DND-41 (cell line): ENCODE results near the gene ARF1.

Experiments
- ATAC-seq: fragments of 200-7000 bp; cut with Tn5 transposase; 3 replicates; pipeline ENCODE4 v1.9.1; 2021; ENCODE audit warnings: low read depth; ENCODE audit not compliant: insufficient read depth
- DNase-seq: peaks from one replicate; pipeline ENCODE4 v3.0.0-alpha.2; 2020
- H2AFZ ChIP-seq: 2 replicates; pipeline ENCODE4 v1.6.0; 2012; ENCODE audit warnings: low read depth, low read length
- H3K27ac ChIP-seq: 2 replicates; pipeline ENCODE4 v1.5.1; 2012; ENCODE audit warnings: low read length, inconsistent platforms
- H3K27me3 ChIP-seq: fragments of 200-600 bp; sonication (generic); 2 replicates; pipeline ENCODE4 v1.6.0; 2012; ENCODE audit warnings: low read length, mild to moderate bottlenecking, inconsistent platforms; ENCODE audit not compliant: insufficient read depth, poor library complexity
- H3K36me3 ChIP-seq: 2 replicates; pipeline ENCODE4 v1.5.1; 2012; ENCODE audit warnings: low read length, inconsistent platforms; ENCODE audit not compliant: insufficient read depth
- H3K4me1 ChIP-seq: 2 replicates; pipeline ENCODE4 v1.5.1; 2012; ENCODE audit warnings: mild to moderate bottlenecking, low read length; ENCODE audit not compliant: insufficient read depth
- H3K4me2 ChIP-seq: 2 replicates; pipeline ENCODE4 v1.6.0; 2012; ENCODE audit warnings: mild to moderate bottlenecking, moderate library complexity, low read length, inconsistent platforms; ENCODE audit not compliant: insufficient read depth
- H3K4me3 ChIP-seq, 2 experiments: fragments of 200-600 bp in 1 of 2; shearing (Covaris generic) in 1 of 2; 2 replicates each; pipeline ENCODE4 v1.5.1; 2012 to 2016; ENCODE audit warnings: inconsistent platforms in 2 of 2, low read length in 2 of 2, mild to moderate bottlenecking in 2 of 2, low read depth in 1 of 2, moderate library complexity in 1 of 2
- H3K79me2 ChIP-seq: 2 replicates; pipeline ENCODE4 v1.6.0; 2012; ENCODE audit warnings: low read length, inconsistent platforms; ENCODE audit not compliant: insufficient read depth
- H3K9ac ChIP-seq: 2 replicates; pipeline ENCODE4 v1.6.0; 2012; ENCODE audit warnings: low read depth, mild to moderate bottlenecking, inconsistent platforms, low read length, moderate library complexity
- H3K9me3 ChIP-seq: 2 replicates; pipeline ENCODE4 v1.5.1; 2012; ENCODE audit warnings: low read length, moderate library complexity, mild to moderate bottlenecking, inconsistent platforms; ENCODE audit not compliant: insufficient read depth, severe bottlenecking
- H4K20me1 ChIP-seq: 2 replicates; pipeline ENCODE4 v1.6.0; 2012; ENCODE audit warnings: low read length; ENCODE audit not compliant: insufficient read depth
- EZH2 ChIP-seq: IDR thresholded peaks from 3 replicates; pipeline ENCODE4 v1.6.1; 2012; ENCODE audit warnings: borderline replicate concordance, low read depth, mild to moderate bottlenecking, moderate library complexity, low read length, inconsistent platforms; ENCODE audit not compliant: severe bottlenecking
- TF ChIP-seq, protein P1 (sequence below): IDR thresholded peaks from 2 replicates; pipeline ENCODE4 v1.5.1; 2012; ENCODE audit warnings: borderline replicate concordance, low read length, moderate library complexity, mild to moderate bottlenecking; ENCODE audit not compliant: poor library complexity, severe bottlenecking; ENCODE audit errors: extremely low read depth

The ARF1 gene

DNA sequence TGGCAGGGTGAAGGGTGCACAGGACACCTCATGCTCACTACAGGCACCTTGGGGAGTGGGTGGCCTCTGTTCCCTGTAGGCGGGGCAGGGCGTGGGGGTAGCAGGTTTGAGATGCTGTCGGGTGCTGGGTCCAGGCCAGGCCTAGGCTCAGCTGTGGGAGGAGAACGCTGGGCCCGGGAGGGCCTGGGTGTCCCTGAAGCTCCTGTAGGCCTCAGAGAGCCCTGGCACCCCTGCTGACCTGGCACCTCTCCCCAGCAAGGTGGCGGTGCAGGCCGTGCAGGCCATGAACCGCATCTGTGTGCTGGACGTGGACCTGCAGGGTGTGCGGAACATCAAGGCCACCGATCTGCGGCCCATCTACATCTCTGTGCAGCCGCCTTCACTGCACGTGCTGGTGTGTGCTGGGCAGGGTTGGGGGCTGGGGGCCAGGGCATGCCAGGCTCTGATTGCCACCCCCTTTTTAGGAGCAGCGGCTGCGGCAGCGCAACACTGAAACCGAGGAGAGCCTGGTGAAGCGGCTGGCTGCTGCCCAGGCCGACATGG is 64.7 kb downstream of the ARF1 start:
- H3K4me2 ChIP-seq, result no peak overlapping the region
- no peak overlapping the region for H3K27ac ChIP-seq
- peaks cover 87% of the 10 kb centered on the region for H4K20me1 ChIP-seq
- H2AFZ ChIP-seq, result no peak overlapping the region
- H3K4me1 ChIP-seq, result peaks cover 24% of the 10 kb centered on the region
- no peaks in the 10 kb centered on the region for H3K9me3 ChIP-seq
- H3K79me2 ChIP-seq, result peaks cover 52% of the 10 kb centered on the region
- no peak overlapping the region for H3K4me3 ChIP-seq
- no peak overlapping the region for H3K9ac ChIP-seq
- ATAC-seq (no peak), DNase-seq (no peak)
- peaks cover 70% of the 10 kb centered on the region for H3K36me3 ChIP-seq
- TF ChIP-seq EZH2, result no peak
- TF ChIP-seq, protein P1, sequence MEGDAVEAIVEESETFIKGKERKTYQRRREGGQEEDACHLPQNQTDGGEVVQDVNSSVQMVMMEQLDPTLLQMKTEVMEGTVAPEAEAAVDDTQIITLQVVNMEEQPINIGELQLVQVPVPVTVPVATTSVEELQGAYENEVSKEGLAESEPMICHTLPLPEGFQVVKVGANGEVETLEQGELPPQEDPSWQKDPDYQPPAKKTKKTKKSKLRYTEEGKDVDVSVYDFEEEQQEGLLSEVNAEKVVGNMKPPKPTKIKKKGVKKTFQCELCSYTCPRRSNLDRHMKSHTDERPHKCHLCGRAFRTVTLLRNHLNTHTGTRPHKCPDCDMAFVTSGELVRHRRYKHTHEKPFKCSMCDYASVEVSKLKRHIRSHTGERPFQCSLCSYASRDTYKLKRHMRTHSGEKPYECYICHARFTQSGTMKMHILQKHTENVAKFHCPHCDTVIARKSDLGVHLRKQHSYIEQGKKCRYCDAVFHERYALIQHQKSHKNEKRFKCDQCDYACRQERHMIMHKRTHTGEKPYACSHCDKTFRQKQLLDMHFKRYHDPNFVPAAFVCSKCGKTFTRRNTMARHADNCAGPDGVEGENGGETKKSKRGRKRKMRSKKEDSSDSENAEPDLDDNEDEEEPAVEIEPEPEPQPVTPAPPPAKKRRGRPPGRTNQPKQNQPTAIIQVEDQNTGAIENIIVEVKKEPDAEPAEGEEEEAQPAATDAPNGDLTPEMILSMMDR, result no peak
- no peaks in the 10 kb centered on the region for H3K27me3 ChIP-seq

DNA sequence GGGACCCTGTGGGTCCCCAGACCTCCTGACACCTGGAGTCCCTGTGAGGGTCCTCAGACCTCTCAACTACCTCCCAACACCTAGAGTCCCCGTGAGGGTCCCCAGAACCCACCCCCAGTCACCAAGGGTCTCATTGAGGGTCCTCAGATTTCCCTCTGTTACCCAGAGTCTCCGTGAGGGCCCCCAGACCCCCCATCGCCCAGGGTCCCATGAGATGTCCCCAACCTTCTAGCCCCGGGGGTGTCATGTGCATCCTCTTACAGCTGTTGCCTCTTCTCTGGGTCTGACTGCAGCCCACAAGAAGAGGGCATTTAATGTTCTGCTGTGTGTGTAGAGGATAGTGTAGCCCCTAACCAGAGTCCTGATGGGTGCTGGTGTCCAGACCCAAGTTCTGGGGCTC is 65.3 kb downstream of the ARF1 start:
- Histone ChIP-seq H3K4me2 (no peak overlapping the region), H4K20me1 (peaks cover 82% of the 10 kb centered on the region), H3K27ac (no peak overlapping the region), H3K4me1 (peaks cover 18% of the 10 kb centered on the region), H3K4me3 (no peak overlapping the region), H3K9ac (no peak overlapping the region), H3K36me3 (peaks cover 64% of the 10 kb centered on the region), H3K9me3 (no peaks in the 10 kb centered on the region), H3K27me3 (no peaks in the 10 kb centered on the region), H2AFZ (no peak overlapping the region), H3K79me2 (peaks cover 47% of the 10 kb centered on the region)
- no peak for TF ChIP-seq EZH2
- TF ChIP-seq, protein P1, result no peak
- DNase-seq (no peak), ATAC-seq (no peak)

DNA sequence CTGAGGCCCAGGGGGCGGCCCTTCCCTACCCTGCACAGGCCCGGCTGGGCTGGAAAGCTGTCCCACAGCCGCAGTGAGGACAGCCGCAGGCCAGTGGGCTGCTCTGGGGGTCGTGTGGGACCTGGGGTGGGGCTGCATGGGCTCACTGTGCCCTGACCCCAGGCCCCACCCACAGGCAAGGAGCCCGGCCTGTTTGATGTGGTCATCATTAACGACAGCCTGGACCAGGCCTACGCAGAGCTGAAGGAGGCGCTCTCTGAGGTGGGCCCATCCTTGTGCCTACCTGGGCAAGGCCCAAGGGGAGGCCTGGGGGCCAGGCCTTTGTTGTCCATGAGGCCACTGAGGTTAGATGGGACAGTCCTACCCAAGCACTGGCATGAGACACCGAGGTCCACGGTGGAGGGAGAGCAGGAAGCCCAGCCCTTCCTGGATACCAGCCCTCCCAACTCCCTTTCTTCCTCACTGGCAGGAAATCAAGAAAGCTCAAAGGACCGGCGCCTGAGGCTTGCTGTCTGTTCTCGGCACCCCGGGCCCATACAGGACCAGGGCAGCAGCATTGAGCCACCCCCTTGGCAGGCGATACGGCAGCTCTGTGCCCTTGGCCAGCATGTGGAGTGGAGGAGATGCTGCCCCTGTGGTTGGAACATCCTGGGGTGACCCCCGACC is 65.8 kb downstream of the ARF1 start:
- no peak overlapping the region for H3K27ac ChIP-seq
- peaks cover 41% of the 10 kb centered on the region for H3K79me2 ChIP-seq
- H3K4me2 ChIP-seq, result no peak overlapping the region
- DNase-seq (no peak), ATAC-seq (no peak)
- no peak overlapping the region for H3K4me3 ChIP-seq
- H3K9me3 ChIP-seq, result no peaks in the 10 kb centered on the region
- no peaks in the 10 kb centered on the region for H3K27me3 ChIP-seq
- peaks cover 61% of the 10 kb centered on the region for H3K36me3 ChIP-seq
- no peak overlapping the region for H3K9ac ChIP-seq
- TF ChIP-seq, protein P1, result no peak
- TF ChIP-seq EZH2, result no peak
- H4K20me1 ChIP-seq, result peaks cover 76% of the 10 kb centered on the region
- peaks cover 13% of the 10 kb centered on the region for H3K4me1 ChIP-seq
- no peak overlapping the region for H2AFZ ChIP-seq
